HFF-Myc (cell line): ENCODE results near the gene PLIN1.

Experiments
- DNase-seq: peaks from one replicate; pipeline ENCODE4 v3.0.0-alpha.2; 2011; ENCODE audit warnings: low read depth; ENCODE audit errors: extremely low read depth
- H3K4me3 ChIP-seq: replicated peaks from 2 replicates; pipeline ENCODE4 v1.5.1; 2011; ENCODE audit warnings: low read depth, mild to moderate bottlenecking, control low read depth, low read length
- CTCF ChIP-seq: IDR thresholded peaks from 2 replicates; pipeline ENCODE4 v1.5.1; 2012; ENCODE audit warnings: mild to moderate bottlenecking, low read depth, low read length, control low read depth; ENCODE audit errors: missing control alignments

Gene PLIN1

GRCh38 chr15:89629829-89630228 lies 49.3 kb downstream of the PLIN1 start:
- DNase-seq, result no peak
- TF ChIP-seq CTCF, result no peak
- no peak overlapping the region for H3K4me3 ChIP-seq

- no peak for TF ChIP-seq CTCF
- no peak overlapping the region for H3K4me3 ChIP-seq
- DNase-seq, result no peak
Observed at GRCh38 chr15:89628806-89629715, 50.1 kb downstream of the PLIN1 start.

- H3K4me3 ChIP-seq, result no peak overlapping the region
- no peak for TF ChIP-seq CTCF
- DNase-seq, result no peak
Observed at GRCh38 chr15:89628301-89628700, 50.9 kb downstream of the PLIN1 start.

- no peak for TF ChIP-seq CTCF
- no peak for DNase-seq
Observed at GRCh38 chr15:89627256-89627970, 51.8 kb downstream of the PLIN1 start.

GRCh38 chr15:89625716-89626115 lies 53.5 kb downstream of the PLIN1 start:
- no peak overlapping the region for H3K4me3 ChIP-seq
- no peak for DNase-seq
- no peak for TF ChIP-seq CTCF

More at GRCh38 chr15:89627256-89627970, 51.8 kb downstream of the PLIN1 start:
- no peak overlapping the region for H3K4me3 ChIP-seq

- no peak overlapping the region for H3K4me3 ChIP-seq
- no peak for DNase-seq
- no peak for TF ChIP-seq CTCF
Observed at GRCh38 chr15:89623165-89623564, 56.0 kb downstream of the PLIN1 start.
